Activated CD4-positive, alpha-beta T cell treated with anti-CD3 and anti-CD28 coated beads for 24 hours (primary cell): ENCODE results near the gene SGO1.

Source experiments
- DNase-seq, 2 donors: peaks; one replicate each; pipeline ENCODE4 v3.0.0-alpha.2; 2020; ENCODE audit warnings: low read depth in 2 of 2

Gene SGO1

DNA sequence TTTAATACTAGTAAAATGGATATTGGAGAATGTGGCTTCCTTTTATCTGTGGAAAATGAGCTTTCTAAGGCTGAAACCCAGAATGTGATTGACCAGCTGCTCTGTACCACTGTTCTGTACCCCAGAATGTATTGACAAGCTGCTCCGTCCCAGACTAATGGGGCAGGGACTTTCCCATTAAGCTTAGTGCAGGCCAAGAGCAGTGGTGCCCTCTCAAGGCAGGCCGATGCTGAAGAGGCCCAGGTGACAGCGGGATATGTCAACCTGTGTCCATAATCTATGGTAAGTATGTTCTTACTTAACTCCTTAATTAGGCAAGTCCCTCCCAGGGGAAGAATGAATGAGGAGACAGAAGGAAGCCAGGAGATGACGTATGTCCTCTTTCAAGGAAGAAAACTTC lies 31.1 kb downstream of the SGO1 start:
- DNase-seq, result no peak

- DNase-seq, result no peak
Measured at GRCh38 chr3:20154078-20154477, 31.9 kb downstream of the SGO1 start.

GRCh38 chr3:20148466-20148865 lies 37.5 kb downstream of the SGO1 start:
- no peak for DNase-seq

GRCh38 chr3:20147361-20147760 lies 38.6 kb downstream of the SGO1 start:
- DNase-seq, result no peak

DNA sequence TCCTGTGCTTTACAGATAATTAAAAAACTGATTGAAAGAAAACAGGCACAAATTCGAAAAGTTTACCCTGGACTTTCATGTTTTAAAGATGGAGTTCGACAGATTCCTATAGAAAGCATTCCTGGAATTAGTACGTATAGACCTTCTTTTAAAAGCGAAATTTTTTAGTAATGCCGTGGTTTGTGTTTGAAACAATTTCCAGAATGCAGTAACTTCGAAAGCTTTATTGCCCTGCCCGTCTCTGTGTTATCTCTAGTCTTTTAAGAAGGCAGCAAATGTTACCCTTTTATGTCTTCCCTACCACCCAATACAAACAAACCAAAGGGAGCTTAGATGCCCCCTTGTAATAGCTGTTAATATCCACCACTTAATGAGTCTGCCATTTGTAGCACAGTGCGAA lies 39.7 kb downstream of the SGO1 start:
- no peak for DNase-seq

DNA sequence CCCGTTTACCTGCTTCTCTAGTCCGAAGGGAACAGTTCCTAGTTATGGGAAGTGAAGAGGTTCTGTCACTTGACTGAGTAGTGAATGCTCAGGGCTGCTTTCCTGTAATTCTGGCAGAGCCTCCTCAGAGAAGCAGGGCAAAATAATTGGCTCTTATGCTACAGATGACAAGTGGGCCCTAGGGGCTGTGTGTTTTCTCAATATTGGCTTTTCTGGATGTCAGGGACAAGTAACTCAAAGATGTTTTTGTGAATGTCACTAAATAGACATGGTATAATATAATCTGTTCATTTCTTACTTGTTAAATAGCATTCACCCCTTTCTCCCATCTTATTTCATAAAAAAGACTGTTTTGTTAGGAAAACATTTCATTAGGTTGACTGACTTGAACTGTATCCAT lies 40.1 kb downstream of the SGO1 start:
- no peak for DNase-seq

DNA sequence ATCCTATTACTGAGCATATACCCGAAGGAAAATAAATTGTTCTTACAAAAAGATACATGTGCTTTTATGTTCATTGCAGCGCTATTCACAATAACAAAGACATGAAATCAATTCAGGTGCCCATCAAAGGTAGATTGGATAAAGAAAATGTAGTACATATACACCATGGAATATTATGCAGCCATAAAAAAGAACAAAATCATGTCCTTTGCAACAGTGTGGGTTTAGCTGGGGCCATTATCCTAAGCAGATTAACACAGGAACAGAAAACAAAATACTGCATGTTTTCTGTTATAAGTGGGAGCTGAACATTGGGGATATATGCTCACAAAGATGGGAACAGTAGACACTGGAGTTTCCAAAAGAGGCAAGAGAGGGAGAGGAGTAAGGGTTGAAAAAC lies 42.5 kb downstream of the SGO1 start:
- DNase-seq, result no peak

DNA sequence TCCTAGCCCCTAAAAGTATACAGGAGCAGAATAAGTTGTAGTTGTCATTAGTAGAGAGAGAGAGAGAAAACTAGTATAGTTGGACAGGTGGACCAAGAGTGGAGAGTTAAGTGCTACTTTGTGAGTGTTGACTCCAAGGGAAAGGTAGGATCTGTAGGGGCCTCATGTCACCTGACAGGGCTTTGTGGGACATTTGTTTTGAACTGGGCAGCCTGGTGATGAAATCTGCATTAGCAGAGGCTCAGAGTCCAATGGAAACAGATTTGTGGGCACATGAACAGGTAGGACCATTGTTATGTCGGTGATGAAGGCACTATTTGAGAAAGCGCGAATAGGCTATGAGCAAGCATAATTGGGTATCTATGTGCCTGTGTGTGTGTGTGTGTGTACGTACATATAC lies 43.5 kb downstream of the SGO1 start:
- no peak for DNase-seq

- DNase-seq, result no peak
Measured at GRCh38 chr3:20141851-20142250, 44.2 kb downstream of the SGO1 start.

- no peak for DNase-seq
Measured at GRCh38 chr3:20141316-20141715, 44.7 kb downstream of the SGO1 start.

GRCh38 chr3:20140881-20141280 lies 45.1 kb downstream of the SGO1 start:
- DNase-seq, result no peak

DNA sequence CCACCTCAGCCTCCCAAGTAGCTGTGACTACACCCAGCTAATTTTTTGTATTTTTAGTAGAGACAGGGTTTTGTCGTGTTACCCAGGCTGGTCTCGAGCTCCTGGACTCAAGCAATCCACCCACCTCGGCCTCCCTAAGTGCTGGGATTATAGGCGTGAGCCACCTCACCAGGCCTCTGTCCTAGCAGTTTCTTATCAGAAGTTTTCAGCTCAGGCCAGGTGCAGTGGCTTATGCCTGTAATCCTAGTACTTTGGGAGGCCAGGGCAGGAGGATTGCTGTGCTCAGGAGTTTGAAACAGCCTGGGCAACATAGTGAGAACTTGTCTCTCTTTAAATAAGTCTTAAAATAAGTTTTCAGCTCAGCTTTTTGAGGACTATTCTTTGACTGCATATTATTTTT lies 48.4 kb downstream of the SGO1 start:
- no peak for DNase-seq

DNA sequence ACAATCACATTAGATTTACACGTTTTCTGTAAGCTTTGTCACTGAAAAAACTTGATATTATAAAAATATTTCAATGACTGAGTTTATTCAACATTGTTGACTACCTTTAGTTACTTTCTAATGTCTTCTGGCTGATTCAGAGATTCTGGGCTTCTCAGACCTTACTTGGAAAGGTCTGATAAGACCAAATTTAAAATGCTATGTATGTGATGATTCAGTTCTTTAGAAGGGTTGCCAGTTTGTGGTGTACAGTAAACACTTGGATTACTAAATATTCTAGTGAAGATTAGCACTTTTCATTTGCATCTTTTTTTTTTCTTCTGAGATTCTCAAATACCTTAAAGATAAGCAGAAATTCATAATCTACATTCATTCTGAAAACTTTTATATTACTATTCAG lies 49.8 kb downstream of the SGO1 start:
- DNase-seq, result no peak

- no peak for DNase-seq
Measured at GRCh38 chr3:20130106-20130505, 55.9 kb downstream of the SGO1 start.

DNA sequence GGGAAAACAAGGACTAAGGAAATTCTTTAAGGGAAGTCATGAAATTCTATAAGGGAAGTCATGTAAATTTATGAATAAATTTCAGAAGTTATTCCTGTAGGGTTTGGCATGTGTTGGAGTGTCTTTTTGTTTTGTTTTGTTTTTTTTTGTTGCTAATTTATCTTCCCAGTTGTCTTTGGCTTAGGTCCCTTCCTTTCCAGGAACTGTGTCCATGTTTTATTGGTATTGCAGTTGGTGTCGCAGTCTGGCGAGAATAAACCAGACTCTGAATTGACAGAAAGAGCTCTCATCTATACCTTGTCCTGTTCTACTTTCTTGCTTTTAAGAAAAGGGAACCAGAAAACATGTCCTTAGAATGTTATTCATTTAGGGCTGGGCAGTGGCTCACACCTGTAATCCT lies 57.6 kb downstream of the SGO1 start:
- DNase-seq, result no peak

- DNase-seq, result no peak
Measured at GRCh38 chr3:20125897-20126296, 60.1 kb downstream of the SGO1 start.

DNA sequence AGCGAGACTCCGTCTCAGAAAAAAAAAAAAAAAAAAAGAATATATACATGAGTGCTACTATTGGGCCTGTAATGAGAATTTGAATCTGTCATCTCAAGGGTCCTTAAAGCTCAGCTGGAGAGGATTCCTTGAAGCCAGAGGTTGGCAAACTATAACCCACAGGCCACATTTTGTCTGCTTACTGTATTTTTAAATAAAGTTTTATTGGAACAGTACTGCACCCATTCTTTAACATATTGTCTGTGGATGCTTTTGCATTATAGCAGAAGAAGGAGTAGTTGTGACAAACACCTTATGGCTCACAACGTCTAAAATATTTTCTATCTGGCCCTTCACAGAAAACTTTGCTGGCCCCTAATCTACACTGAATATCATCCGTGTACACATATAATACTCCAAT lies 60.7 kb downstream of the SGO1 start:
- DNase-seq, result no peak

GRCh38 chr3:20123131-20123652 lies 62.8 kb downstream of the SGO1 start:
- no peak for DNase-seq

- DNase-seq, result no peak
Measured at GRCh38 chr3:20121088-20121487, 64.9 kb downstream of the SGO1 start.
